NB4 (cell line): Measurements from ENCODE around the gene SDC3.

Experiments
- CTCF ChIP-seq: IDR thresholded peaks from one replicate; pipeline ENCODE4 v1.5.1; 2012; ENCODE audit warnings: low read depth, low read length
- MAX ChIP-seq: IDR thresholded peaks from 2 replicates; pipeline ENCODE4 v1.6.1; 2011; ENCODE audit warnings: low read depth, low read length
- MYC ChIP-seq: IDR thresholded peaks from 2 replicates; pipeline ENCODE4 v1.6.1; 2011; ENCODE audit warnings: low read depth, low read length
- POLR2A ChIP-seq: IDR thresholded peaks from 2 replicates; pipeline ENCODE4 v1.6.1; 2011; ENCODE audit warnings: mild to moderate bottlenecking; ENCODE audit not compliant: insufficient read length; ENCODE audit errors: extremely low read depth

- no peak for TF ChIP-seq CTCF
- TF ChIP-seq MYC: no peak
- TF ChIP-seq POLR2A: no peak
- no peak for TF ChIP-seq MAX
Observed at GRCh38 chr1:30876451-30877204, 31.9 kb downstream of the SDC3 start.
